HepG2 (cell line): ENCODE results near the gene SGPP1. TPM values are rescaled to one million over a fixed set of nuclear protein-coding genes. Genes with fewer than 3 reads are reported as not detected.

ENCODE experiments used
- HNF4A ChIP-seq: sonication (generic); formaldehyde crosslinking; IDR thresholded peaks from 2 replicates; pipeline ENCODE4 v1.4.0; 2020; ENCODE audit warnings: missing genetic modification reagents
- HNRNPK ChIP-seq: fragments of 200-400 bp; formaldehyde crosslinking; IDR thresholded peaks from 2 replicates; pipeline ENCODE4 v1.6.1; 2018; ENCODE audit warnings: low read length, low read depth, moderate library complexity, mild to moderate bottlenecking; ENCODE audit not compliant: poor library complexity, severe bottlenecking
- IRF2 ChIP-seq: IDR thresholded peaks from 2 replicates; pipeline ENCODE4 v1.6.1; 2018; ENCODE audit warnings: missing genetic modification reagents, missing compliant biosample characterization
- LCORL ChIP-seq, 2 experiments: fragments of 450-650 bp in 1 of 2; sonication (generic) in 1 of 2; formaldehyde crosslinking in 1 of 2; IDR thresholded peaks; 2 replicates each; pipeline versions ENCODE4 v1.5.0 to v1.6.1; 2017 to 2020; ENCODE audit warnings: antibody characterized with exemption in 1 of 2, missing genetic modification reagents in 1 of 2
- MAFF ChIP-seq: IDR thresholded peaks from 2 replicates; pipeline ENCODE4 v1.6.1; 2011; ENCODE audit warnings: low read depth, low read length, improper control_type of control experiment
- RBFOX2 ChIP-seq: fragments of 200-400 bp; formaldehyde crosslinking; IDR thresholded peaks from 2 replicates; pipeline ENCODE4 v1.6.1; 2017; ENCODE audit warnings: low read depth, mild to moderate bottlenecking, low read length
- SALL1 ChIP-seq: sonication (generic); formaldehyde crosslinking; IDR thresholded peaks from 2 replicates; pipeline ENCODE4 v1.8.0; 2022; ENCODE audit warnings: mild to moderate bottlenecking, missing genetic modification reagents
- ZMYM2 ChIP-seq: sonication (generic); formaldehyde crosslinking; IDR thresholded peaks from 2 replicates; pipeline ENCODE4 v1.8.0; 2022; ENCODE audit warnings: mild to moderate bottlenecking, missing genetic modification reagents
- ZNF543 ChIP-seq: sonication (generic); formaldehyde crosslinking; IDR thresholded peaks from 2 replicates; pipeline ENCODE4 v1.4.0; 2020; ENCODE audit warnings: mild to moderate bottlenecking, missing genetic modification reagents
- ZNF816 ChIP-seq: sonication (generic); formaldehyde crosslinking; IDR thresholded peaks from 2 replicates; pipeline ENCODE4 v1.8.0; 2022; ENCODE audit warnings: missing genetic modification reagents, mild to moderate bottlenecking, borderline replicate concordance
- ZSCAN21 ChIP-seq: sonication (generic); formaldehyde crosslinking; IDR thresholded peaks from 2 replicates; pipeline ENCODE4 v1.8.0; 2022; ENCODE audit warnings: mild to moderate bottlenecking, missing genetic modification reagents, moderate library complexity, borderline replicate concordance
- ZZZ3 ChIP-seq: sonication (generic); formaldehyde crosslinking; IDR thresholded peaks from 2 replicates; pipeline ENCODE4 v1.4.0; 2020; ENCODE audit warnings: missing genetic modification reagents, mild to moderate bottlenecking, borderline replicate concordance
- polyA plus RNA-seq, 8 experiments: library from polyadenylated mRNA; depleted of rRNA in 3 of 8; stranded (reverse) in 7 of 8; unstranded in 1 of 8; fragments of >200 nt; fragmentation: Illumina TruSeq in 4 of 8; extraction: Trizol in 4 of 8; gene quantifications; 2 replicates each; pipeline versions ENCODE4 v1.2.1 to v1.2.3, GENCODE V29; 2011 to 2016; ENCODE audit warnings: low read depth in 4 of 8, missing spikeins in 1 of 8, mixed read lengths in 1 of 8; ENCODE audit not compliant: insufficient read depth in 1 of 8
- total RNA-seq, 5 experiments: library from RNA; depleted of rRNA; stranded (reverse); fragments of >200 nt; fragmentation: Illumina TruSeq; extraction: Trizol; gene quantifications; 2 replicates each; pipeline ENCODE4 v1.2.3, GENCODE V29; 2016; ENCODE audit warnings: low read depth in 1 of 5
- TF ChIP-seq, protein P1 (sequence below): sonication (generic); formaldehyde crosslinking; IDR thresholded peaks from 2 replicates; pipeline ENCODE4 v1.4.0; 2020; ENCODE audit warnings: mild to moderate bottlenecking, missing genetic modification reagents
- TF ChIP-seq, protein P2 (sequence below): sonication (generic); formaldehyde crosslinking; IDR thresholded peaks from 2 replicates; pipeline ENCODE4 v1.4.0; 2020; ENCODE audit warnings: mild to moderate bottlenecking, missing genetic modification reagents
- TF ChIP-seq, protein P3 (sequence below): sonication (generic); formaldehyde crosslinking; IDR thresholded peaks from 2 replicates; pipeline ENCODE4 v1.4.0; 2020; ENCODE audit warnings: mild to moderate bottlenecking, low read depth, missing genetic modification reagents
- TF ChIP-seq, protein P4 (sequence below): sonication (generic); formaldehyde crosslinking; IDR thresholded peaks from 2 replicates; pipeline ENCODE4 v1.4.0; 2020; ENCODE audit warnings: missing genetic modification reagents
- TF ChIP-seq, protein P5 (sequence below), 2 experiments: sonication (generic) in 1 of 2; formaldehyde crosslinking in 1 of 2; IDR thresholded peaks; 2 replicates each; pipeline versions ENCODE4 v1.4.0 to v1.6.1; 2018 to 2020; ENCODE audit warnings: missing genetic modification reagents in 2 of 2, borderline replicate concordance in 1 of 2, low read depth in 1 of 2, mild to moderate bottlenecking in 1 of 2, missing biosample characterization in 1 of 2

Gene SGPP1
- total and polyA plus RNA-seq, 2 of the 13 experiments (the other 11 are each of a cell fraction or from before 2014, with no cell fraction given), result 6.4 to 6.8 TPM

DNA sequence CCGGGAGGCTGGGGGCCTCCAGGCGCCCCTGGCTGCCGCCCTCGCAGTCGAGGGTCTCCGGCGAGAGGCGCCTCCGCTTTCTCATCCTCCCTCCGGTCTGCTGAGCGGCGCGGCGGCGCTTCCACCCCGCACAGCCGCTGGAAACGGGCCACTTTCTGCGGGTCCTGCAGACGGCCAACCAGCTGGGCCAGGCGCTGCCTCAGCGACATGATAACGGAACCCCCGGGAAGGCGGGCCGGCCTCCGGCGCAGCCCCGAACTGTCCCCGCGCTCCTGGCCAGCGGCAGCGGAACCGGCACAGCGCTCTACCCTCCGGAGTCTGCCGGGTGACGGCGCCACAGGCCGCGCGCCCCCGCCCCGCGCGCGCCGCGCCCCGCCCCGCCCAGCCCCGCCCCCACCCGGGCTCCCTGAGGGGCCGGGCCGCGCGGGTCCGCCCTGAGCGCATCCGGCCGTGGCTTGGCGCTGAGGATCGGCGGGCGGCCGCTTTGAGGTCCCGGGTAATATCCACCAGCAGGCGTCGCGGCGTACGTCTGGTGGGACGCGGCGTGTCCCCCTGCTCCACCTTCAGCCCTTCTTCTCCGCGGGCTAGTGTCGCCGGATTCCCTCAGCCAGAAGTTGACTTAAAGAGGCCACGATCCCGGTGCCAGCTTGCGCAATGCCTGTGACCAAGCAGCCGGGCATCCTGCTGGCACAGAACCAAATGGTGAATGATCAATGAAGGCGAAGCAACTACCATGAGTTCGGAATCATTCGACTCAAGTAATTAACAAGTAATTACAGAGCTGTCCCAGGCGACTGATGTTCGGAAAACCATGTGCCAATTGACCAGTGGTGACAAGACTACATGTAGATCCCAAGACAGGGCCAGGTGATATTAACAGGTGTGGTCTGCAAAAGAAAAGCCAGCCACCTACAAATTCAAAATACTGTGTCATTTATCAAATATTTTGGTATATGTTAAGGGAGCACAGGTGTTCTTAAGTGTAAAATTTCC lies at the start of gene SGPP1 (continued):
- TF ChIP-seq, protein P1, sequence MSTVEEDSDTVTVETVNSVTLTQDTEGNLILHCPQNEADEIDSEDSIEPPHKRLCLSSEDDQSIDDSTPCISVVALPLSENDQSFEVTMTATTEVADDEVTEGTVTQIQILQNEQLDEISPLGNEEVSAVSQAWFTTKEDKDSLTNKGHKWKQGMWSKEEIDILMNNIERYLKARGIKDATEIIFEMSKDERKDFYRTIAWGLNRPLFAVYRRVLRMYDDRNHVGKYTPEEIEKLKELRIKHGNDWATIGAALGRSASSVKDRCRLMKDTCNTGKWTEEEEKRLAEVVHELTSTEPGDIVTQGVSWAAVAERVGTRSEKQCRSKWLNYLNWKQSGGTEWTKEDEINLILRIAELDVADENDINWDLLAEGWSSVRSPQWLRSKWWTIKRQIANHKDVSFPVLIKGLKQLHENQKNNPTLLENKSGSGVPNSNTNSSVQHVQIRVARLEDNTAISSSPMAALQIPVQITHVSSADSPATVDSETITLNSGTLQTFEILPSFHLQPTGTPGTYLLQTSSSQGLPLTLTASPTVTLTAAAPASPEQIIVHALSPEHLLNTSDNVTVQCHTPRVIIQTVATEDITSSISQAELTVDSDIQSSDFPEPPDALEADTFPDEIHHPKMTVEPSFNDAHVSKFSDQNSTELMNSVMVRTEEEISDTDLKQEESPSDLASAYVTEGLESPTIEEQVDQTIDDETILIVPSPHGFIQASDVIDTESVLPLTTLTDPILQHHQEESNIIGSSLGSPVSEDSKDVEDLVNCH (CRISPR knock-in tag), result no peak
- TF ChIP-seq MAFF (no peak), HNRNPK (peak; percentile 9), ZMYM2 (0 out of 2 replicates have a peak, but pooled peaks have one; percentile 23), ZZZ3 (no peak), IRF2 (CRISPR knock-in tag) (no peak), ZSCAN21 (CRISPR knock-in tag) (no peak; the same call in 1 of the 2 replicates), ZNF543 (no peak), SALL1 (CRISPR knock-in tag) (peak; percentile 76), RBFOX2 (peak; percentile 83), ZNF816 (CRISPR knock-in tag) (no peak), HNF4A (CRISPR knock-in tag) (peak; percentile 14; the same call in 1 of the 2 replicates), LCORL (IDR thresholded peaks at IDR 0.05) (no peak), LCORL (CRISPR knock-in tag; IDR thresholded peaks at IDR 0.05) (peak; percentile 74; the same call in 1 of the 2 replicates)
- TF ChIP-seq, protein P2, sequence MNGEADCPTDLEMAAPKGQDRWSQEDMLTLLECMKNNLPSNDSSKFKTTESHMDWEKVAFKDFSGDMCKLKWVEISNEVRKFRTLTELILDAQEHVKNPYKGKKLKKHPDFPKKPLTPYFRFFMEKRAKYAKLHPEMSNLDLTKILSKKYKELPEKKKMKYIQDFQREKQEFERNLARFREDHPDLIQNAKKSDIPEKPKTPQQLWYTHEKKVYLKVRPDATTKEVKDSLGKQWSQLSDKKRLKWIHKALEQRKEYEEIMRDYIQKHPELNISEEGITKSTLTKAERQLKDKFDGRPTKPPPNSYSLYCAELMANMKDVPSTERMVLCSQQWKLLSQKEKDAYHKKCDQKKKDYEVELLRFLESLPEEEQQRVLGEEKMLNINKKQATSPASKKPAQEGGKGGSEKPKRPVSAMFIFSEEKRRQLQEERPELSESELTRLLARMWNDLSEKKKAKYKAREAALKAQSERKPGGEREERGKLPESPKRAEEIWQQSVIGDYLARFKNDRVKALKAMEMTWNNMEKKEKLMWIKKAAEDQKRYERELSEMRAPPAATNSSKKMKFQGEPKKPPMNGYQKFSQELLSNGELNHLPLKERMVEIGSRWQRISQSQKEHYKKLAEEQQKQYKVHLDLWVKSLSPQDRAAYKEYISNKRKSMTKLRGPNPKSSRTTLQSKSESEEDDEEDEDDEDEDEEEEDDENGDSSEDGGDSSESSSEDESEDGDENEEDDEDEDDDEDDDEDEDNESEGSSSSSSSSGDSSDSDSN (CRISPR knock-in tag), result peak; percentile 88
- TF ChIP-seq, protein P3, sequence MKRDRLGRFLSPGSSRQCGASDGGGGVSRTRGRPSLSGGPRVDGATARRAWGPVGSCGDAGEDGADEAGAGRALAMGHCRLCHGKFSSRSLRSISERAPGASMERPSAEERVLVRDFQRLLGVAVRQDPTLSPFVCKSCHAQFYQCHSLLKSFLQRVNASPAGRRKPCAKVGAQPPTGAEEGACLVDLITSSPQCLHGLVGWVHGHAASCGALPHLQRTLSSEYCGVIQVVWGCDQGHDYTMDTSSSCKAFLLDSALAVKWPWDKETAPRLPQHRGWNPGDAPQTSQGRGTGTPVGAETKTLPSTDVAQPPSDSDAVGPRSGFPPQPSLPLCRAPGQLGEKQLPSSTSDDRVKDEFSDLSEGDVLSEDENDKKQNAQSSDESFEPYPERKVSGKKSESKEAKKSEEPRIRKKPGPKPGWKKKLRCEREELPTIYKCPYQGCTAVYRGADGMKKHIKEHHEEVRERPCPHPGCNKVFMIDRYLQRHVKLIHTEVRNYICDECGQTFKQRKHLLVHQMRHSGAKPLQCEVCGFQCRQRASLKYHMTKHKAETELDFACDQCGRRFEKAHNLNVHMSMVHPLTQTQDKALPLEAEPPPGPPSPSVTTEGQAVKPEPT, result no peak
- TF ChIP-seq, protein P4, sequence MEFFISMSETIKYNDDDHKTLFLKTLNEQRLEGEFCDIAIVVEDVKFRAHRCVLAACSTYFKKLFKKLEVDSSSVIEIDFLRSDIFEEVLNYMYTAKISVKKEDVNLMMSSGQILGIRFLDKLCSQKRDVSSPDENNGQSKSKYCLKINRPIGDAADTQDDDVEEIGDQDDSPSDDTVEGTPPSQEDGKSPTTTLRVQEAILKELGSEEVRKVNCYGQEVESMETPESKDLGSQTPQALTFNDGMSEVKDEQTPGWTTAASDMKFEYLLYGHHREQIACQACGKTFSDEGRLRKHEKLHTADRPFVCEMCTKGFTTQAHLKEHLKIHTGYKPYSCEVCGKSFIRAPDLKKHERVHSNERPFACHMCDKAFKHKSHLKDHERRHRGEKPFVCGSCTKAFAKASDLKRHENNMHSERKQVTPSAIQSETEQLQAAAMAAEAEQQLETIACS, result peak; percentile 83
- TF ChIP-seq, protein P5, sequence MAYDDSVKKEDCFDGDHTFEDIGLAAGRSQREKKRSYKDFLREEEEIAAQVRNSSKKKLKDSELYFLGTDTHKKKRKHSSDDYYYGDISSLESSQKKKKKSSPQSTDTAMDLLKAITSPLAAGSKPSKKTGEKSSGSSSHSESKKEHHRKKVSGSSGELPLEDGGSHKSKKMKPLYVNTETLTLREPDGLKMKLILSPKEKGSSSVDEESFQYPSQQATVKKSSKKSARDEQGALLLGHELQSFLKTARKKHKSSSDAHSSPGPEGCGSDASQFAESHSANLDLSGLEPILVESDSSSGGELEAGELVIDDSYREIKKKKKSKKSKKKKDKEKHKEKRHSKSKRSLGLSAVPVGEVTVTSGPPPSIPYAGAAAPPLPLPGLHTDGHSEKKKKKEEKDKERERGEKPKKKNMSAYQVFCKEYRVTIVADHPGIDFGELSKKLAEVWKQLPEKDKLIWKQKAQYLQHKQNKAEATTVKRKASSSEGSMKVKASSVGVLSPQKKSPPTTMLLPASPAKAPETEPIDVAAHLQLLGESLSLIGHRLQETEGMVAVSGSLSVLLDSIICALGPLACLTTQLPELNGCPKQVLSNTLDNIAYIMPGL (CRISPR knock-in tag; IDR thresholded peaks at IDR 0.05; ENCODE audit: borderline replicate concordance in 1 of 2, low read depth in 1 of 2), result peak; percentile 27 to 33; a peak in 2 of 4 replicates
